Fibroblast of the aortic adventitia (primary cell): ENCODE measurements around the gene TAF11L14. TPM values are rescaled to one million over a fixed set of nuclear protein-coding genes. Genes with fewer than 3 reads are reported as not detected.
"Not testable (repeated sequence)": the region's sequence is repeated elsewhere in the genome, so short reads cannot be mapped to it uniquely, and the experiment has no call there.

Experiments
- DNase-seq: peaks from one replicate; pipeline ENCODE4 v3.0.0-alpha.2; 2010; ENCODE audit warnings: low read depth
- H3K4me3 ChIP-seq: 2 replicates; pipeline ENCODE4 v1.5.1; 2011; ENCODE audit warnings: low read depth, mild to moderate bottlenecking, control low read depth, low read length, moderate library complexity
- total RNA-seq: library from RNA; depleted of rRNA; stranded (reverse); fragments of >200 nt; gene quantifications from 2 replicates; pipeline ENCODE4 v1.2.3, GENCODE V29; 2012; ENCODE audit warnings: low replicate concordance
- TF ChIP-seq, protein P1 (sequence below): IDR thresholded peaks from 2 replicates; pipeline ENCODE4 v1.5.1; 2011; ENCODE audit warnings: mild to moderate bottlenecking, low read length, control low read depth, inconsistent platforms; ENCODE audit not compliant: insufficient read depth

Gene TAF11L14
- not detected in 2 replicates for total RNA-seq

DNA sequence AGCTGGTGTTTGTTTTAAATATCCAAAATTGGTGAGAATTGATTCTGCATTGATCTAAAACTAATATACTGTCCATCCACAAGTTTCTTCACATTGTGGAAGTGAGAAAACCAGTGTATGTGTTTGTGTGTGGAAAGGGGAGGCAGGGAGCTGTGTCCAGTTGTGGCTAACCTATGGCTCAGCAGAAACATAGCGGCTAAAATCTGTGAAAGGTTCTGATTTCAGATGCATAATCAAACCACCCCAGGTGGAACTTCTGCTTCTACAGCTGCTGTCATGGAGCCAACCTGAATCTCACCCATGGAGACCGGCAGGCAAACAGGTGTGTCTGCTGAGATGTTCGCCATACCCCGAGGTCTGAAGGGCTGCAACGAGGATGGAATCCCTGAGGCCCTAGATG, at the start of gene TAF11L14:
Gene TAF11L14 (plus strand): TSS at position 301 of the 400 bp plus-strand sequence.
- TF ChIP-seq, protein P1, sequence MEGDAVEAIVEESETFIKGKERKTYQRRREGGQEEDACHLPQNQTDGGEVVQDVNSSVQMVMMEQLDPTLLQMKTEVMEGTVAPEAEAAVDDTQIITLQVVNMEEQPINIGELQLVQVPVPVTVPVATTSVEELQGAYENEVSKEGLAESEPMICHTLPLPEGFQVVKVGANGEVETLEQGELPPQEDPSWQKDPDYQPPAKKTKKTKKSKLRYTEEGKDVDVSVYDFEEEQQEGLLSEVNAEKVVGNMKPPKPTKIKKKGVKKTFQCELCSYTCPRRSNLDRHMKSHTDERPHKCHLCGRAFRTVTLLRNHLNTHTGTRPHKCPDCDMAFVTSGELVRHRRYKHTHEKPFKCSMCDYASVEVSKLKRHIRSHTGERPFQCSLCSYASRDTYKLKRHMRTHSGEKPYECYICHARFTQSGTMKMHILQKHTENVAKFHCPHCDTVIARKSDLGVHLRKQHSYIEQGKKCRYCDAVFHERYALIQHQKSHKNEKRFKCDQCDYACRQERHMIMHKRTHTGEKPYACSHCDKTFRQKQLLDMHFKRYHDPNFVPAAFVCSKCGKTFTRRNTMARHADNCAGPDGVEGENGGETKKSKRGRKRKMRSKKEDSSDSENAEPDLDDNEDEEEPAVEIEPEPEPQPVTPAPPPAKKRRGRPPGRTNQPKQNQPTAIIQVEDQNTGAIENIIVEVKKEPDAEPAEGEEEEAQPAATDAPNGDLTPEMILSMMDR = no peak
- DNase-seq = no peak
- no peak within 1 kb of the TSS for H3K4me3 ChIP-seq

- not testable (repeated sequence) for H3K4me3 ChIP-seq, DNase-seq
Observed at GRCh38 chr5:17585658-17586057, 48.6 kb upstream of the TAF11L14 start, which contains the start of gene TAF11L7. Gene TAF11L7 (minus strand): TSS chr5:17585758.

DNA sequence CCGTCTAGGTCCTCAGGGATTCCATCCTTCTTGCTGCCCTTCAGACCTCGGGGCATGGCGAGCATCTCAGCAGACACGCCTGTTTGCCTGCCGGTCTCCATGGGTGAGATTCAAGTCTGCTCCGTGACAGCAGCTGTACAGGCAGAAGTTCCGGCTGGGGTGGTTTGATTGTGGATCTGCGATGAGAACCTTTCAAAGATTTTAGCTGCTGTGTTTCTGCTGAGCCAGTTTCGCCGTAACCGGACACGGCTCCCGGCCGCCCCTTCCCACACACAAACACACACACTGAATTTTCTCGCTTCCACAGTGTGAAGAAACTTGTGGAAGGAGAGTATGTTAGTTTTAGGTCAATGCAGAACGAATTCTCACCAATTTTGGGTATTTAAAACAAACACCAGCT, 43.4 kb upstream of the TAF11L14 start, which contains the start of gene TAF11L8:
Gene TAF11L8 (minus strand): TSS at position 101 of the 400 bp plus-strand sequence.
- not testable (repeated sequence) for DNase-seq, H3K4me3 ChIP-seq

DNA sequence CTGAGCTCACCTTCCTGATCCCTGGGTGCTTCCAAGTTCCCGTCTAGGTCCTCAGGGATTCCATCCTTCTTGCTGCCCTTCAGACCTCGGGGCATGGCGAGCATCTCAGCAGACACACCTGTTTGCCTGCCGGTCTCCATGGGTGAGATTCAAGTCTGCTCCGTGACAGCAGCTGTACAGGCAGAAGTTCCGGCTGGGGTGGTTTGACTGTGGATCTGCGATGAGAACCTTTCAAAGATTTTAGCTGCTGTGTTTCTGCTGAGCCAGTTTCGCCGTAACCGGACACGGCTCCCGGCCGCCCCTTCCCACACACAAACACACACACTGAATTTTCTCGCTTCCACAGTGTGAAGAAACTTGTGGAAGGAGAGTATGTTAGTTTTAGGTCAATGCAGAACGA, 40.0 kb upstream of the TAF11L14 start, which contains the start of gene TAF11L9:
Gene TAF11L9 (minus strand): TSS at position 140 of the 400 bp plus-strand sequence.
- H3K4me3 ChIP-seq, DNase-seq: not testable (repeated sequence)

DNA sequence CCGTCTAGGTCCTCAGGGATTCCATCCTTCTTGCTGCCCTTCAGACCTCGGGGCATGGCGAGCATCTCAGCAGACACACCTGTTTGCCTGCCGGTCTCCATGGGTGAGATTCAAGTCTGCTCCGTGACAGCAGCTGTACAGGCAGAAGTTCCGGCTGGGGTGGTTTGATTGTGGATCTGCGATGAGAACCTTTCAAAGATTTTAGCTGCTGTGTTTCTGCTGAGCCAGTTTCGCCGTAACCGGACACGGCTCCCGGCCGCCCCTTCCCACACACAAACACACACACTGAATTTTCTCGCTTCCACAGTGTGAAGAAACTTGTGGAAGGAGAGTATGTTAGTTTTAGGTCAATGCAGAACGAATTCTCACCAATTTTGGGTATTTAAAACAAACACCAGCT, 36.5 kb upstream of the TAF11L14 start, which contains the start of gene TAF11L10:
Gene TAF11L10 (minus strand): TSS at position 101 of the 400 bp plus-strand sequence.
- DNase-seq, H3K4me3 ChIP-seq: not testable (repeated sequence)

DNA sequence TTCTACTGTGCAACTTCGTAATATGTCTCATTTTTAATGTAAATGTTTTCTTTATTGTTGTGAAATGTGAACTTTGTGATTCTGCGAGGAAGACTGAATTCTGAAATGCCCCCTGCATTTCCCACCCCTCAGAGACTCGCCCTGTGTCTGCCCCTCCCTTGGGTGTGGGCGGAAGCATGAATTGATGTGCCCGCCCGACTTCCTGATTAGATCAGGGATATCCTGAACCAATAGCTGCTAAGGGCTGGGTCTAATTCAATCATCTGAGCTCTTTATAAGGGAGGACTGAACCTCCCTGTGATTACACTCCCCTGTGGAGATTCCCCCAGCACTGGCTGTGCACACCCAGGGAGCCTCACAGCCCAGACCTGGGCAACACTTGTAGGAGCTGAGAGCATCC, 30.4 kb upstream of the TAF11L14 start, which contains the start of gene TAF11L11:
Gene TAF11L11 (plus strand): TSS at position 304 of the 400 bp plus-strand sequence.
- not testable (repeated sequence) for H3K4me3 ChIP-seq, DNase-seq

DNA sequence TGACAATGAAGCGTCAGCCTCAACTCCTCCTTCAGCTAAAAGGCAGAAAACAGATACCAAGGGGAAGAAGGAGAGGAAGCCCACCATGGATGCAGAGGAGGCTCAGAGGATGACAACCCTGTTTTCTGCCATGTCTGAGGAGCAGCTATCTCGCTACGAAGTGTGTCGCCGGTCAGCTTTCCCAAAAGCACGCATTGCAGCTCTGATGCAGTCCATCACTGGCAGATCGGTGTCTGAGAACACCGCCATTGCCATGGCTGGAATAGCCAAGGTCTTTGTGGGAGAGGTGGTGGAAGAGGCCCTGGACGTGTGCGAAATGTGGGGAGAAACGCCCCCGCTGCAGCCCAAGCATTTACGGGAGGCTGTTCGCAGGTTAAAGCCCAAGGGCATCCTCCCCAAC, 29.3 kb upstream of the TAF11L14 start:
- H3K4me3 ChIP-seq = no peak overlapping the region
- no peak for DNase-seq
- TF ChIP-seq, protein P1 = no peak

DNA sequence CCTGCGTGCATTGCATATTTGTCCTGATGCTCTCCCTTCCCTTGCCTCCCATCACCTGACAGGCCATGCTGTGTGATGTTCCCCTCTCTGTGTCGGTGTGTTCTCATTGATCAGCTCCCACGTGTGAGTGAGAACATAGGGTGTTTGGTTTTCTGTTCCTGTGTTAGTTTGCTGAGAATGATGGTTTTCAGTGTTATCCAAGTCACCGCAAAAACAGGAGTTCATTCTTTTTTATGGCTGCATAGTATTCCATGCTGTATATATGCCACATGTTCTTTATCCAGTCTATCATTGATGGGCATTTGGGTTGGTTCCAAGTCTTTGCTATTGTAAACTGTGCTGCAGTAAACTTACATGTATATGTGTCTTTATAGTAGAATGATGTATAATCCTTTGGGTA, 26.8 kb upstream of the TAF11L14 start:
- not testable (repeated sequence) for DNase-seq, H3K4me3 ChIP-seq

- H3K4me3 ChIP-seq = not testable (repeated sequence)
Observed at GRCh38 chr5:17610092-17610491, 24.2 kb upstream of the TAF11L14 start, which contains the start of gene TAF11L12. Gene TAF11L12 (plus strand): TSS chr5:17610392.

DNA sequence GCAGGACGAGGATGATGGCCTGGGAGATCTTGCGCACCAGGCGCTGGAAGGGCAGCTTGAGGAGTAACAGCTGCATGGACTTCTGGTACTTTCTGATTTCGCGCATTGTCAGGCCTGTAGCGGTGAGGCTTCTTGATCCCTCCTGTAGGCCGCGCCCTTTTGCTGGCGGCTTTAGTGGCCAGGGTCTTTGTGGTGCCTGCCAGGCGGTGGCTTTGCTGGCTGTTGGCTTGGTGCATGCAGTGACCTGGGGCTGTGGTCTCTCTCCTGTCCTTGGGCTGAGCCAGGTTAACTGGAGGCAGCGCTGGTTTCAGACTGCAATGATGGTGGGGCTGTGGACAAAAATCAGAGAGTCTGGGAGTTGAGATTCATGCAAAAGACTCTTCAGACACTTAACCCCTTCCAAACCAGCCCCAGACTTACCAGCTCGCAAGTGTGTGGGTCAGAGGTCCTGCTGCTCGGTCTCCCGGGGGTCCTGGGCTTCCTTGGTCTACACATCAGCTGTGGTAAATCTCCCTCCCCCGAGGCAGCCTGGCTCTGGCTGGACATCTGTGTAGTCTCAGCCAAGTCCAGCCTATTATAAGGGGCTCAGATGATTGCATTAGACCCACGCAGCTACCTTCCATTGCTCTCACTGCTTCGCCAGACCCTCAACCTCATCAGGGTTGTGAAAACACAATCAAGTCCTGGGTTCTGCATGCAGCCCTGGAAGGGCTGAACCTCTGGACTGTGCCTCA, 19.2 kb upstream of the TAF11L14 start:
- H3K4me3 ChIP-seq = no peak overlapping the region
- no peak for DNase-seq
- TF ChIP-seq, protein P1 = no peak

More at GRCh38 chr5:17610092-17610491, 24.2 kb upstream of the TAF11L14 start, which contains the start of gene TAF11L12:
- not testable (repeated sequence) for DNase-seq
